GM18867 (cell line): Measurements from ENCODE around the gene PTH1R.

ENCODE experiments used
- ATAC-seq: cut with Tn5 transposase; IDR thresholded peaks from one replicate; pipeline ENCODE4 v1.9.1; 2021; ENCODE audit warnings: mild to moderate bottlenecking, moderate library complexity; ENCODE audit not compliant: unreplicated experiment

Gene PTH1R

DNA sequence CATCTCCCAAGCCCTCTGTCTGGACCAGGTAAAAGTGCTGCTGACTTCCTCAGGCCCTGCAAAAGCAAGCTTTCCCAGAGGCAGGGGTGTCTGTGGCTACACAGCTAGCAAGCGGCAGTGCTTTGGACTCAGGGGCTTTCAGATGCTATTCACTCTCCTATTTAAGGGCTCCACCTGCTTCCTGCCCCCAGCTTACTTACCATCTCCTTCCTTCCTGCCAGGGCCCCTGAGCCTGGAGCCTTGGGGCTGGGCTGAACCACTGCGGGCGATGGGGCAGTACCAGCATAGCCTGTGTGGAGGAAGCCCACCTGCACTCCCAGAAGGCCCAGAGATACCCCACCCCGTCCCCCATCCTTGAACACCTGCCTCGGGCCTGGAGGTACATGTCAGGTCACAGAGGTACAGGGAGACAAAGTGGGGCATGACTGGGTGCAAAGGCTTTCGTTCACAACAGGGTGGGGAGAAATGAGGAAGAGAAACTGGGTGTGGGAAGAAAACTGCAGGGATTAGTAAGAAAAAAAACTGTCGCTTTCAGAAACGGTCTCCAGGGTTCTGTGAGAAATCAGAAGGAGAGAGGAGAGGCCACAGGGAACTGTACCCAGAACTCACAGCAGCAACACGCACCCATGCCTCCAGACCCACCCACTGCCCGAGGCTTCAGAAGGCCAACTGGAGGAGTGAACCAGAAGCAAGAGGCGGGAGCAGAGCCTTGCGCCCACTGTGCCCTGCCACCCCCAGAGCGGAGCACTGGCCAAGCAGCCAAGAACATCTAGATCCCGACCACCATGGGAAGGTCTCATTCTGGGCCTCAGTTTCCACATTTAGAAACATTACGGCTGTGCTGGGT is 49.6 kb downstream of the PTH1R start:
- ATAC-seq, result peak; percentile 55

GRCh38 chr3:46927718-46928073 is 50.2 kb downstream of the PTH1R start:
- peak; percentile 9 for ATAC-seq

- no peak for ATAC-seq
Measured at GRCh38 chr3:46928282-46928681, 50.8 kb downstream of the PTH1R start.

GRCh38 chr3:46929324-46929723 is 51.8 kb downstream of the PTH1R start:
- ATAC-seq, result no peak

DNA sequence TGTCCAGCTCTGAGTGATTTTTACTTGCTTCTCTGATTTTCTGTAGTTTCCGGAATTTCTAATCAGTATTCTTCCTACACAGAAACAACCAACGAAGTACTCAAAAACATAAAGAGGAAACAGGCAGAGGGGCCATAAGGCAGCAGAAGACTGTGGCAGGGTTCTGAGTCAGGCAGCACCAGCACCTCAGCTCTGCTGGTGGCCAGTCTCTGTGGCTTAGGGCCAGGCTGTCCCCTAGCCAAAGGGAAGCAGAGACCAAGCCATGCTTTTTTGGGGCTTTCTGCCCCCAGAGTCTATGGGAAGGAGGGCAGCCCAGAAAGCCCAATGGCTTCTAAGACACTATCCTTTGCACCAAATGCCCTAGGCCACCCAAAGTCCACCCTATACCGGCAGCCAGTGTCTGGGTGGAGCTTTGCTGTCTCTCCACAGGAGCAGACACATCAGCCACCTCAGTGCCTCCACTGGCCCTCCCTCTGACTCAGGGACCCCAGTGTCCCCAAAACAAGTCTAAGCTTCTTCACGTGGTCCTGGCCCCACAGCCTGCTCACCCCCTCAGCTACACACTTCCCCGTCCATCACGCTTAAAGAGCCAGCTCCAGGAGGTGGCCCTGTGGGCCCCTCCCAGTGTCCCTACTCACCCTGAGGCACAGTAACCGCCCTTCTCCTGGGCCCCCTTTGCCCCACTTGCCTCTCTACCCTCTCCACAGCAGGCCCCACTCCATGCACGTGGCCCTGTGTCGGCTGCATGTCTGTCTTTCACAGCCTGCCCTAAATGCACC is 52.8 kb downstream of the PTH1R start:
- no peak for ATAC-seq

GRCh38 chr3:46930945-46931403 is 53.5 kb downstream of the PTH1R start:
- no peak for ATAC-seq

DNA sequence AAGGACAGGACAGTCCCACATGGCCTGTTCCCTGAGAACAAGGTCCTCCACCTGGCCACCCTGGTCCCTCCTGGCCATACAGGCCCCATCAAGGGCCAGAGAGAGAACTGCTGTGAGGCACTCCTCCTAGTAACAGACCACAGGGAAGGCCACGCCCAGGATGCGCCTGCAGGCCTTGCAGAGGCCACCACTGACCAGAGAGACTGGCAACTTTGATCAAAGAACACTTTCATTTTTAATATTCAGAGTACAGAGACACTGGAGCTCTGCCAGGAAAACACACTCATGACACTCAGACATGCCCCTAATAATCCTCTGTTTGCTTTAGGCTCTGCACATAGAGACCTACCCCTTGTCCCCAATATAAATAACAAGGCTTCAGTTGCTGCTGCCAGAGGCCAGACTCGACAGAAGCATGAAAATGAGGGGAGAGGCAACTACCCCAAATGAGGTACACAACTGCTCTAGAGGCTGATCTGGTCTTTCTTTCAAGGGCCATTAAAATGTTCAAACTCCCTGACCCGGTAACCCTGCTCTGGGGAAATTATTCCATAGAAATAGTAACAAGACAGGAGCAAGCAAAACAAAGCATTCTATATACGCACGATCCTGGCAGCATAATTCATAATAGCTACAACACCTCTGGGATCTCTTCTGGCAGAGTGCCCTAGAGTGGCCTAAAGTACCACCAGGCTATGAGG is 54.3 kb downstream of the PTH1R start:
- ATAC-seq, result no peak

DNA sequence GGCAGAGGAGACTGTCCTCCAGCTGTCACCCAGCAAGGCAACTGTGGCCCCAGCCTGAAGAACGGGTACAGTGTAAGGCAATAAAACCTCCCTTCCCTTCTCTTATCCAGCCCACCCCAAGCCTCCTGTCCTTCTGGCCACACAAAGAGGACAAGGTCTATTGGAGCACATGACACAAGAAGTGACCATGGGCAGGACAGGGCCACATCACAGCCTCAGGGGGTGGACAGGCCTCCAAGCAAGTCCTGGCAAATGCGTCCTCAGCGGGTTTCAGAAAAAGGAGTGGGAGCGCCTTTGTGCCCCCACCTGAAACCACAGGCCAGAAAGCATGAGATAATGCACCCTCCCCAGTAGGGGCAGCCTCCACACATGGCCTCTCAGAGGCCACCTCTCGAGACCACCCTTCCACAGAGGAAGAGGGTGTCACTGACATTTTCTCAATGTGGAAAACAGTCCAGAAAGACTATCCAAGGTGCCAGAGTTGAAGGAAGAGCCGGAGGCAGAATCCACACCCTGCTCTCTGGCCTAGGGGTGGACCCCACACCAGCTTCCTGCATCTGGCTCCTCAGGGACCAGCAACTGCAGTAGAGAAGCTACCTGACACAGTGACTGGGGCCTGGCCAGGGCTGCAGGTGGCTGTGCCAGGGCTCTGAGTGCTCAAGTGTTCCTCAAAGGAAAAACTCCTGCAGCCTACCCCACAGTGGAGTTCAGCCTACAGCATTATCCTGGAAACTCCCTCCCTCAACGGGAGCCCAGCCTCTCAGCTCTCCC is 55.1 kb downstream of the PTH1R start:
- no peak for ATAC-seq

GRCh38 chr3:46933261-46933660 is 55.7 kb downstream of the PTH1R start:
- no peak for ATAC-seq

GRCh38 chr3:46934072-46934471 is 56.6 kb downstream of the PTH1R start:
- ATAC-seq, result no peak

GRCh38 chr3:46934498-46935167 is 57.1 kb downstream of the PTH1R start:
- ATAC-seq, result no peak

DNA sequence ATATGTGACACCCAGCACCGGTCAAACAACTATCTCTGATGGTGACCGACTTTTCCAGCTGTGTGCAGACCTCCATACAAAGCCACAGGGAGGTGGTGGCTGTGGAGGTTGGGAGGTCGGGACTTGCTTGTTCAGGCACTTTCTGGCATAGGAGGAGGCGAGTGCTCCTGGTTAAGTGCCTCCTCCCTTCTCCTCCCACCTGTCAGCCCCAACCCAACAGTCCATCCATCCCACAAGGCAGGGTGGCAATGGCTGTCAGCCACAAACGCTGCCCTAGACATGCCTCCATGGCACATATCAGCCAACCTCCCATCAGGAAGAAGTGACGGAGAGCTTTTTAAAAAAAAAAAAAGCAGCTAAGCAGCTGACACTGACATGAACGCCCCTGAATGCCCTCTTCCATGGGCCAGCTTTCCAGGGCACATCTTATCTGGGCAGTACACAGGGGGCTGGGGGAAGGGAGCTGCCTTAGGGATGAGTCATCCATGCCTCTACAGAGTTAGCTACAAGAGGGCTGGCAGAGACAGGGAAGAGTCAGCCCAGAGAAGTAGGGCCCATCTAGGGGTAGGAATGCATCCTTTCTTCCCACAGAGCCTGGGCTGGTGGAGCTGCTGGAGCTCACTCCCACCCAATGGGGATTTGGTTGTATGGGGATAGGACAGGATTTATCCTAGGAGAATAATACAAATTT is 57.8 kb downstream of the PTH1R start:
- ATAC-seq, result no peak

- ATAC-seq, result no peak
Measured at GRCh38 chr3:46935989-46936558, 58.6 kb downstream of the PTH1R start.

DNA sequence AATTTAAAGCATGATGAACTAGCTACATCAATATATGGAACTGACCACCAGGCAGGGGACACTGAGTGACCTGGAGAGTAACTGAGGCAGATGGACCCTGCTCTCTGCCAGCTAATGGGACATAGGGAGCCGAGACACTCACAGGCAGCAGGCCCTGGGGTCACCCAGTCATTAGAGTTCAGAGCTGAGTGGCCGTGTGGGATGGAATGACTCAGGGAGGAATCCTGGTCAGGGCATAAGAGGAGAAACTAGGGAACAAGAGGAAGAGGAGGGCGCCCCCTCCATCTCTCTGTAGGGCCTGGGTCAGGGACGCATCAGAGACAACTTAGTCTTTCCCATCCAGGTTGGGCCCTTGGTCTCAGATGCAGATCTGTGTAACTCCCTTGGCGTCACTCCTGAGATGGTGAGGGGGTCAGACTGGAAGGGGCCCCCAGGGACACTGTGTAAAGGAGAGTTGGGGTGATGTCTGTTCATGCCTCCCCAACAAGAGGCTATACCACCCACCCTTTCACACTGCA is 59.3 kb downstream of the PTH1R start:
- no peak for ATAC-seq

- no peak for ATAC-seq
Measured at GRCh38 chr3:46938118-46938517, 60.6 kb downstream of the PTH1R start.

- ATAC-seq, result no peak
Measured at GRCh38 chr3:46939578-46940445, 62.3 kb downstream of the PTH1R start.

DNA sequence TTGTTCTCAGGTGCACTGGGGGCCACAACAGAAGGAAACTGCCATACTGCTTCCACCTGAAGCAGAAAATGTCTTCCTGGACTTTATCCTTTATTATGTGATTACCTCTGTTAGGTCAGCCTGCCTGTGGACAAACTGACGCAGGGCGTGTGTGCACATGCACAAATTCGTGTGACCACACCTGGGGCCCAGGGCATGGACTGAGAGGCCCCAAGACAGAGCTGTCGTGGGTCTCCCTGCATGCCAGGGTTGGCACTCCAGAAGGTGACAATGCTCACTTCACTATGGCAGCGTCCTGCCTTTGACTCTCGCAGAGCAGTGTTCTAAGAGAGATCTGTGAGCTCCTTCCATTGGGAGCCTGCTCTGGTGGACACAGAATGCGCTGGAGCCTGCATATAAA is 64.6 kb downstream of the PTH1R start:
- ATAC-seq, result no peak
